Adrenal gland (tissue), 5 donors: ENCODE measurements around the gene COMT.

Experiments used
- CTCF ChIP-seq, 6 experiments: fragments of 450-650 bp in 4 of 6; fragments of 200-600 bp in 2 of 6; sonication (generic) in 1 of 6; IDR thresholded peaks; 1 replicate in 5 of 6; 2 replicates in 1 of 6; pipeline versions ENCODE4 v1.5.1 to v1.8.0; 2016 to 2021; ENCODE audit warnings: antibody characterized with exemption in 6 of 6, mild to moderate bottlenecking in 2 of 6, moderate library complexity in 1 of 6
- POLR2A ChIP-seq, 2 donors: fragments of 450-650 bp; IDR thresholded peaks; one replicate each; pipeline ENCODE4 v1.6.1; 2017; ENCODE audit warnings: antibody characterized with exemption in 2 of 2, mild to moderate bottlenecking in 2 of 2, moderate library complexity in 1 of 2
- donor health status: DM: no; HTN: no; CAD: no.

- TF ChIP-seq CTCF (IDR thresholded peaks at IDR 0.05) (no peak), POLR2A (IDR thresholded peaks at IDR 0.05) (no peak)
These were observed 43.4 kb upstream of the COMT start for GRCh38 chr22:19898145-19898544.
